ENCODE data around the gene B4GALT2. TPM values are rescaled to one million over a fixed set of nuclear protein-coding genes. Genes with fewer than 3 reads are reported as not detected.

The B4GALT2 gene
- total RNA-seq, 4 donors from 2014 or later: 2.3 to 45.8 (median 18.5) TPM

DNA sequence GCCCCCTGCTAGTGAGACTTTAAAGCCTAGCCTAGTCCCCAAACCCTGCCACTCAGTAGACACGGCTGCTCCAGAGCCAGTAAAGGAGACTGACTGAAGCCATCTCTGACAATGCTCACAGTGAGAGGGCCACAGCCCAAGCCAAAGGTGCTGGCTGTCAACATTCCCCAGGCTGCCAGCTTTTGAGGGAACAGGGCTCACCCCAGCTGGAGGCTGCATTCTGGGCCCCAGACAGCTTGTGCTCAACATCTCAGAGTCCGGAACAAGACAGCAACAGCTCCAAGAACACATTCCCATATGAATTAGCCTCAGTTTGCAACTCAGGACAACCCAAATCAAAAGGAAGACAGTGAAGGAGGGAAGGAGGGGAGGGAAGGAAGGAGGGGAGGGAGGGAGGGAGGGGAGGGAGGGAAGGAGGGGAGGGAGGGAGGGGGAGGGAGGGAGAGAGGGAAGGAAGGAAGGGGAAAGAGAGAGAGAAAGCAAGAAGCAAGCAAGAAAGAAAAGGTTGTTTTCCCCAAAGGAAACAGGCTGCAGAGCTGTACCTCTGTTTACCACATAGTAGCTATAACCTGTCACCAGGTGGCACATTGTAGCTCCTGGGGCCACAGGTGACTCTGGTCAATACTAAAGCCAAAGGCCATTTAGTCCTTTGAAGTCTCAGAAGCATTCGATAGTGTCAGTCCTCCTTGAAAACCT lies 40.0 kb upstream of the B4GALT2 start:
- H3K27me3 ChIP-seq: no peaks in the 10 kb centered on the region
- no peaks in the 10 kb centered on the region for H3K4me1 ChIP-seq
- intact Hi-C loops (cut with DNase I; ENCODE audit: low total_unique reads): loop anchor here (5.0 kb wide), 1 partner anchor 177 kb away; no protein-coding TSS in a partner anchor
- H3K9me3 ChIP-seq: no peaks in the 10 kb centered on the region
- no peaks in the 10 kb centered on the region for H3K36me3 ChIP-seq
- H3K4me3 ChIP-seq: no peak overlapping the region
- H3K27ac ChIP-seq: no peak overlapping the region
- no peak for DNase-seq
- TF ChIP-seq POLR2A (IDR thresholded peaks at IDR 0.05): no peak
- TF ChIP-seq, protein P1, sequence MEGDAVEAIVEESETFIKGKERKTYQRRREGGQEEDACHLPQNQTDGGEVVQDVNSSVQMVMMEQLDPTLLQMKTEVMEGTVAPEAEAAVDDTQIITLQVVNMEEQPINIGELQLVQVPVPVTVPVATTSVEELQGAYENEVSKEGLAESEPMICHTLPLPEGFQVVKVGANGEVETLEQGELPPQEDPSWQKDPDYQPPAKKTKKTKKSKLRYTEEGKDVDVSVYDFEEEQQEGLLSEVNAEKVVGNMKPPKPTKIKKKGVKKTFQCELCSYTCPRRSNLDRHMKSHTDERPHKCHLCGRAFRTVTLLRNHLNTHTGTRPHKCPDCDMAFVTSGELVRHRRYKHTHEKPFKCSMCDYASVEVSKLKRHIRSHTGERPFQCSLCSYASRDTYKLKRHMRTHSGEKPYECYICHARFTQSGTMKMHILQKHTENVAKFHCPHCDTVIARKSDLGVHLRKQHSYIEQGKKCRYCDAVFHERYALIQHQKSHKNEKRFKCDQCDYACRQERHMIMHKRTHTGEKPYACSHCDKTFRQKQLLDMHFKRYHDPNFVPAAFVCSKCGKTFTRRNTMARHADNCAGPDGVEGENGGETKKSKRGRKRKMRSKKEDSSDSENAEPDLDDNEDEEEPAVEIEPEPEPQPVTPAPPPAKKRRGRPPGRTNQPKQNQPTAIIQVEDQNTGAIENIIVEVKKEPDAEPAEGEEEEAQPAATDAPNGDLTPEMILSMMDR (IDR thresholded peaks at IDR 0.05): no peak

DNA sequence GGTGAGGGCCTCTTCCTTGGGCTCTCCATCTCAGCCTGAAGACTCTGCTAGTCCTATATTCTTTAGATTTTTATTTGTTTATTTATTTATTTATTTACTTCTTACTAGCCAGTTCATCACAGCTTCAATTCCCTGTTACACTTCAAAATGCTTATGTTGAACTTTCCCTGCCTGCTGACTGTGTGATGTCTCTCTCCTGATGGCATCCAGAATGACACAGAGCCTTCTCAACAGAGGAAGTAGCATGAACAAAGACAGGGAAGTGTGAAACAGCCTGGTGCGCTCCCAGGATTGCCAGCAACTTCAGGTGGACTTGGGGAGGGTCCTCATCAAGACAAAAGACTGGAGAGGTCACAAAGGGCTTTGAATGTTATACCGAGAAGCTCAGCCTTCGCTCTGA lies 36.6 kb upstream of the B4GALT2 start:
- H3K27me3 ChIP-seq: no peaks in the 10 kb centered on the region
- H3K27ac ChIP-seq: no peak overlapping the region
- no peak overlapping the region for H3K4me3 ChIP-seq
- H3K9me3 ChIP-seq: no peaks in the 10 kb centered on the region
- no peak for TF ChIP-seq POLR2A (IDR thresholded peaks at IDR 0.05)
- TF ChIP-seq, protein P1 (IDR thresholded peaks at IDR 0.05): no peak
- no peak for DNase-seq
- peaks cover 0 to under 1% of the 10 kb centered on the region in 2 donors for H3K4me1 ChIP-seq
- H3K36me3 ChIP-seq: no peaks in the 10 kb centered on the region
- intact Hi-C loops (cut with DNase I; ENCODE audit: low total_unique reads): no loop called here

DNA sequence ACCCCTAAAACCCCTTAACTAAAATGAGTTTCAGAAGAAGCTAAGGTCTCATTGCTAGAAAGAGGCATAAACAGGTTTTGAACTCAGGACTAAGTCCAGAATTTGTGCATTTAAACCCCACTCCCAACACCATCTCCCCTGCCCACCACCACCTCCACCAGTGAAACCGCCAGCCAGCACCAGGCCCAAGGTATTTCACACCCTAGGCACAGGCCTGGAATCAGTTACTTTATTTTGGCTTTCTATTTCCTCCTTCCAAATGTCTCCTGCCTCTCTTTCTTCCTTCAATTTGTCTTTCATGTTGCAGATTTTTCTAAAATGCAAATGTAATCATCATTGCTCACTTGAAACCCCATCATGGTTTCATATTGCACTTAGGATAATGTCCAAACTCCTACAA lies 34.1 kb upstream of the B4GALT2 start:
- Histone ChIP-seq H3K36me3 (no peaks in the 10 kb centered on the region), H3K27ac (no peak overlapping the region), H3K27me3 (no peaks in the 10 kb centered on the region), H3K9me3 (no peaks in the 10 kb centered on the region), H3K4me3 (no peak overlapping the region), H3K4me1 (peaks cover 0 to 15% of the 10 kb centered on the region in 2 donors)
- intact Hi-C loops (cut with DNase I; ENCODE audit: low total_unique reads): no loop called here
- no peak for TF ChIP-seq POLR2A (IDR thresholded peaks at IDR 0.05)
- TF ChIP-seq, protein P1 (IDR thresholded peaks at IDR 0.05): no peak
- DNase-seq: no peak

DNA sequence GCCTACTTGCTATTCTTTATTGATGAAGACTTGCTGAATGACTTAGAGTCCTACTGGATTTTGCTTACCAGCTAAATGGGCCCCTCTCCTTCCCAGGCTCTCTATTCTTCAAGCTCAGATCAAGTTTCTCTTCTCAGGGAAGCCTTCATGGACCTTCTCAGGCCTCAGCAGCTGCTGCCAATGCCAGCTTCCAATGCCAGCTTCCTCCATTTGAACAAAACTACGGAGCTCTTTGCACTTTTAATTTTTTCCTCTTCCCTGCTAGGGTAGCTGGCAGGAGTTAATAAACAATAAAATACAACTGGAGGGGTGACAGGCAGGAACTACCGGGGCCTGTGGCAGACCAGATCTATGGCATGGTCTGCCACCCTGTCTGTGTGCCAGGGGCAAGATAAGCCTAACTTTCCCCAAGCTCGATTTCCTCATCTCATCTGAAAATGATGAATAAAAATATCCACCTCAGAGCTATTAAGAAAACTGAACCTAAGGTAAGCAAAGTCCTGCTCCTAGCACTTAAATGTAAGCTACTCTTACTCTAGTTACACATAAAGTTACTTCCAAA lies 33.3 kb upstream of the B4GALT2 start:
- intact Hi-C loops (cut with DNase I; ENCODE audit: low total_unique reads): no loop called here
- peak overlapping the region; percentile 67 to 72 for H3K4me3 ChIP-seq
- H3K4me1 ChIP-seq: peaks cover 0 to 15% of the 10 kb centered on the region in 2 donors
- H3K9me3 ChIP-seq: no peaks in the 10 kb centered on the region
- H3K27me3 ChIP-seq: no peaks in the 10 kb centered on the region
- no peak for TF ChIP-seq POLR2A (IDR thresholded peaks at IDR 0.05)
- TF ChIP-seq, protein P1 (IDR thresholded peaks at IDR 0.05): no peak
- H3K36me3 ChIP-seq: no peaks in the 10 kb centered on the region
- peak overlapping the region; percentile 92 to 95 for H3K27ac ChIP-seq
- DNase-seq: no peak
